GM20431 (cell line): ENCODE results near the gene FEZF2.

Source experiments
- in situ Hi-C: fragments of 300-500 bp; cut with MseI, MboI; formaldehyde crosslinking; loops from one replicate; pipeline ENCODE4 v1.15.0; 2020; ENCODE audit warnings: low sequenced_read_pairs; ENCODE audit not compliant: unreplicated experiment

FEZF2 gene

GRCh38 chr3:62374341-62375218, 1.2 kb upstream of the FEZF2 start:
- in situ Hi-C loops = no loop called here

GRCh38 chr3:62373714-62374333, 474 bp upstream of the FEZF2 start:
- in situ Hi-C loops = no loop called here

- in situ Hi-C loops = no loop called here
Measured at GRCh38 chr3:62372621-62373041, 719 bp downstream of the FEZF2 start.

- in situ Hi-C loops = no loop called here
Measured at GRCh38 chr3:62371720-62372591, 1.4 kb downstream of the FEZF2 start.

- in situ Hi-C loops = no loop called here
Measured at GRCh38 chr3:62370858-62371719, 2.3 kb downstream of the FEZF2 start.

- in situ Hi-C loops = no loop called here
Measured at GRCh38 chr3:62370112-62370857, 3.1 kb downstream of the FEZF2 start.

- in situ Hi-C loops = no loop called here
Measured at GRCh38 chr3:62369476-62369743, 3.9 kb downstream of the FEZF2 start.

GRCh38 chr3:62368705-62369475, 4.5 kb downstream of the FEZF2 start:
- in situ Hi-C loops = no loop called here

GRCh38 chr3:62368290-62368704, 5.1 kb downstream of the FEZF2 start:
- in situ Hi-C loops = no loop called here

GRCh38 chr3:62367763-62368195, 5.6 kb downstream of the FEZF2 start:
- in situ Hi-C loops = no loop called here

- in situ Hi-C loops = no loop called here
Measured at GRCh38 chr3:62366126-62366484, 7.2 kb downstream of the FEZF2 start.

GRCh38 chr3:62365391-62366125, 7.8 kb downstream of the FEZF2 start:
- in situ Hi-C loops = no loop called here

GRCh38 chr3:62364191-62364590, 9.2 kb downstream of the FEZF2 start:
- in situ Hi-C loops = no loop called here

- in situ Hi-C loops = no loop called here
Measured at GRCh38 chr3:62363275-62363674, 10.1 kb downstream of the FEZF2 start.

- in situ Hi-C loops = no loop called here
Measured at GRCh38 chr3:62361824-62362223, 11.5 kb downstream of the FEZF2 start.

GRCh38 chr3:62361261-62361660, 12.1 kb downstream of the FEZF2 start:
- in situ Hi-C loops = no loop called here

- in situ Hi-C loops = no loop called here
Measured at GRCh38 chr3:62359531-62359930, 13.8 kb downstream of the FEZF2 start.

- in situ Hi-C loops = no loop called here
Measured at GRCh38 chr3:62356356-62356755, 17.0 kb downstream of the FEZF2 start.
